ENCODE measurements around the gene CMTM3. TPM values are rescaled to one million over a fixed set of nuclear protein-coding genes. Genes with fewer than 3 reads are reported as not detected.

The CMTM3 gene
- total and polyA plus RNA-seq, 8 donors, result 0.87 to 12.2 (median 8.5) TPM; not detected in 2

- peaks cover 0 to 20% (median 7%) of the 10 kb centered on the region in 3 donors for H3K27me3 ChIP-seq
- TF ChIP-seq POLR2A (IDR thresholded peaks at IDR 0.05), result no peak
- no peak for TF ChIP-seq CTCF (IDR thresholded peaks at IDR 0.05)
- no peak for TF ChIP-seq EP300 (IDR thresholded peaks at IDR 0.05)
- TF ChIP-seq POLR2AphosphoS5 (IDR thresholded peaks at IDR 0.05), result no peak
- H3K27ac ChIP-seq, result peak overlapping the region in 4 of 5 donors; percentile 81 to 92 (median 86)
- H3K9me3 ChIP-seq, result no peaks in the 10 kb centered on the region
- no peak for DNase-seq
- intact Hi-C loops (cut with DNase I; ENCODE audit: low total_unique reads), result no loop called here
- 61 to 71% (median 70%) methylated on average over 7 to 10 of the region's 10 CpGs for WGBS, 5 donors
- peak overlapping the region; percentile 58 to 76 (median 67) for H3K4me3 ChIP-seq
- peaks cover 16 to 24% (median 21%) of the 10 kb centered on the region in 4 donors for H3K36me3 ChIP-seq
- H3K4me1 ChIP-seq, result peaks cover 32 to 60% (median 50%) of the 10 kb centered on the region in 4 donors
Observed at GRCh38 chr16:66605979-66606751, 1.7 kb downstream of the CMTM3 start.

- no peaks in the 10 kb centered on the region for H3K9me3 ChIP-seq
- H3K36me3 ChIP-seq, result peaks cover 35 to 47% (median 45%) of the 10 kb centered on the region in 4 donors
- H3K27me3 ChIP-seq, result peaks cover 0 to 14% (median 7%) of the 10 kb centered on the region in 3 donors
- DNase-seq, result peak; percentile 92 to 95
- WGBS, 5 donors, result 27 to 37% (median 34%) methylated on average over 17 of the region's 17 CpGs
- peak overlapping the region in 4 of 5 donors; percentile 1 to 43 (median 22) for H3K27ac ChIP-seq
- peaks cover 31 to 56% (median 48%) of the 10 kb centered on the region in 4 donors for H3K4me1 ChIP-seq
- intact Hi-C loops (cut with DNase I; ENCODE audit: low total_unique reads), result no loop called here
- TF ChIP-seq POLR2AphosphoS5 (IDR thresholded peaks at IDR 0.05) (peak in 2 of 3 donors; percentile 23 to 64), POLR2A (IDR thresholded peaks at IDR 0.05) (no peak), CTCF (IDR thresholded peaks at IDR 0.05) (peak in 5 of 7 experiments; percentile 76 to 91 (median 85)), EP300 (IDR thresholded peaks at IDR 0.05) (no peak)
- no peak overlapping the region for H3K4me3 ChIP-seq
Observed at GRCh38 chr16:66608241-66609138, 4.0 kb downstream of the CMTM3 start.

- no peaks in the 10 kb centered on the region for H3K9me3 ChIP-seq
- no peak for DNase-seq
- H3K4me3 ChIP-seq, result no peak overlapping the region
- WGBS, 5 donors, result 67 to 81% (median 72%) methylated on average over 10 to 12 of the region's 12 CpGs
- intact Hi-C loops (cut with DNase I; ENCODE audit: low total_unique reads), result no loop called here
- peak overlapping the region in 4 of 5 donors; percentile 1 to 43 (median 22) for H3K27ac ChIP-seq
- H3K36me3 ChIP-seq, result peaks cover 41 to 53% (median 51%) of the 10 kb centered on the region in 4 donors
- TF ChIP-seq CTCF (IDR thresholded peaks at IDR 0.05), result no peak
- no peak for TF ChIP-seq POLR2AphosphoS5 (IDR thresholded peaks at IDR 0.05)
- TF ChIP-seq POLR2A (IDR thresholded peaks at IDR 0.05), result no peak
- no peak for TF ChIP-seq EP300 (IDR thresholded peaks at IDR 0.05)
- H3K27me3 ChIP-seq, result peaks cover 0 to 14% (median 7%) of the 10 kb centered on the region in 3 donors
- peaks cover 24 to 50% (median 42%) of the 10 kb centered on the region in 4 donors for H3K4me1 ChIP-seq
Observed at GRCh38 chr16:66609139-66609510, 4.6 kb downstream of the CMTM3 start.
